KOPT-K1 (cell line): ENCODE results near the gene DHRS2.
A peak's percentile ranks its signal among the peaks of the same experiment; 100 is the strongest.
"Not testable (repeated sequence)": the region's sequence is repeated elsewhere in the genome, so short reads cannot be mapped to it uniquely, and the experiment has no call there.

Experiments
- H3K27ac ChIP-seq: fragments of 200-600 bp; sonication (generic); 2 replicates; pipeline ENCODE4 v1.5.1; 2016; ENCODE audit warnings: antibody characterized with exemption, mild to moderate bottlenecking, low read depth, low read length; ENCODE audit not compliant: poor library complexity, severe bottlenecking
- H3K36me3 ChIP-seq: fragments of 200-600 bp; sonication (generic); 2 replicates; pipeline ENCODE4 v1.5.1; 2017; ENCODE audit warnings: antibody characterized with exemption, mild to moderate bottlenecking, low read length, moderate library complexity; ENCODE audit not compliant: insufficient read depth
- H3K9me3 ChIP-seq: fragments of 200-600 bp; sonication (generic); 2 replicates; pipeline ENCODE4 v1.5.1; 2017; ENCODE audit warnings: antibody characterized with exemption, low read length, mild to moderate bottlenecking; ENCODE audit not compliant: insufficient read depth, poor library complexity, severe bottlenecking

Gene DHRS2

GRCh38 chr14:23608454-23608853, 27.7 kb upstream of the DHRS2 start:
- Histone ChIP-seq H3K27ac (no peak overlapping the region), H3K36me3 (no peaks in the 10 kb centered on the region), H3K9me3 (peaks cover 15% of the 10 kb centered on the region)

GRCh38 chr14:23609001-23609400, 27.2 kb upstream of the DHRS2 start:
- no peak overlapping the region for H3K27ac ChIP-seq
- H3K9me3 ChIP-seq: peaks cover 15% of the 10 kb centered on the region

GRCh38 chr14:23609411-23610089, 26.6 kb upstream of the DHRS2 start:
- Histone ChIP-seq H3K27ac (peak overlapping the region; percentile 65), H3K9me3 (peaks cover 15% of the 10 kb centered on the region)
- H3K36me3 ChIP-seq: not testable (repeated sequence)

More at GRCh38 chr14:23609001-23609400, 27.2 kb upstream of the DHRS2 start:
- no peaks in the 10 kb centered on the region for H3K36me3 ChIP-seq

- Histone ChIP-seq H3K27ac (peak overlapping the region; percentile 65), H3K9me3 (peaks cover 15% of the 10 kb centered on the region), H3K36me3 (no peaks in the 10 kb centered on the region)
These were observed 25.9 kb upstream of the DHRS2 start for GRCh38 chr14:23610090-23610814.

GRCh38 chr14:23610815-23611289, 25.3 kb upstream of the DHRS2 start:
- peaks cover 15% of the 10 kb centered on the region for H3K9me3 ChIP-seq
- H3K36me3 ChIP-seq: no peaks in the 10 kb centered on the region
- H3K27ac ChIP-seq: peak overlapping the region; percentile 65

GRCh38 chr14:23612354-23612732, 23.8 kb upstream of the DHRS2 start:
- Histone ChIP-seq H3K27ac (no peak overlapping the region), H3K36me3 (no peaks in the 10 kb centered on the region), H3K9me3 (peaks cover 15% of the 10 kb centered on the region)

GRCh38 chr14:23612802-23613201, 23.4 kb upstream of the DHRS2 start:
- Histone ChIP-seq H3K27ac (no peak overlapping the region), H3K9me3 (peaks cover 15% of the 10 kb centered on the region), H3K36me3 (no peaks in the 10 kb centered on the region)

- no peaks in the 10 kb centered on the region for H3K36me3 ChIP-seq
- no peak overlapping the region for H3K27ac ChIP-seq
- H3K9me3 ChIP-seq: peaks cover 15% of the 10 kb centered on the region
These were observed 22.7 kb upstream of the DHRS2 start for GRCh38 chr14:23613242-23614070.

- no peaks in the 10 kb centered on the region for H3K36me3 ChIP-seq
- H3K27ac ChIP-seq: no peak overlapping the region
- peaks cover 8% of the 10 kb centered on the region for H3K9me3 ChIP-seq
These were observed 21.8 kb upstream of the DHRS2 start for GRCh38 chr14:23614395-23614828.

- Histone ChIP-seq H3K27ac (no peak overlapping the region), H3K36me3 (no peaks in the 10 kb centered on the region), H3K9me3 (no peaks in the 10 kb centered on the region)
These were observed 20.3 kb upstream of the DHRS2 start for GRCh38 chr14:23615856-23616255.

- Histone ChIP-seq H3K9me3 (peaks cover 3% of the 10 kb centered on the region), H3K36me3 (no peaks in the 10 kb centered on the region), H3K27ac (no peak overlapping the region)
These were observed 18.6 kb upstream of the DHRS2 start for GRCh38 chr14:23617539-23617938.

- no peaks in the 10 kb centered on the region for H3K36me3 ChIP-seq
- H3K9me3 ChIP-seq: peaks cover 10% of the 10 kb centered on the region
- H3K27ac ChIP-seq: no peak overlapping the region
These were observed 17.7 kb upstream of the DHRS2 start for GRCh38 chr14:23618415-23618988.

GRCh38 chr14:23620177-23620702, 15.9 kb upstream of the DHRS2 start:
- H3K36me3 ChIP-seq: no peaks in the 10 kb centered on the region
- peaks cover 27% of the 10 kb centered on the region for H3K9me3 ChIP-seq
- H3K27ac ChIP-seq: no peak overlapping the region

- H3K27ac ChIP-seq: no peak overlapping the region
- peaks cover 39% of the 10 kb centered on the region for H3K9me3 ChIP-seq
- no peaks in the 10 kb centered on the region for H3K36me3 ChIP-seq
These were observed 14.8 kb upstream of the DHRS2 start for GRCh38 chr14:23621204-23621931.
